ENCODE results near the gene MYEOV. TPM values are rescaled to one million over a fixed set of nuclear protein-coding genes. Genes with fewer than 3 reads are reported as not detected.

Gene MYEOV
- total RNA-seq, 2 experiments from 2014 or later = not detected

- no peak for ATAC-seq
- CTCF ChIA-PET = no interaction called here
- peak; percentile 28 for DNase-seq
These were observed 33.8 kb downstream of the MYEOV start for GRCh38 chr11:69327741-69328191.

DNA sequence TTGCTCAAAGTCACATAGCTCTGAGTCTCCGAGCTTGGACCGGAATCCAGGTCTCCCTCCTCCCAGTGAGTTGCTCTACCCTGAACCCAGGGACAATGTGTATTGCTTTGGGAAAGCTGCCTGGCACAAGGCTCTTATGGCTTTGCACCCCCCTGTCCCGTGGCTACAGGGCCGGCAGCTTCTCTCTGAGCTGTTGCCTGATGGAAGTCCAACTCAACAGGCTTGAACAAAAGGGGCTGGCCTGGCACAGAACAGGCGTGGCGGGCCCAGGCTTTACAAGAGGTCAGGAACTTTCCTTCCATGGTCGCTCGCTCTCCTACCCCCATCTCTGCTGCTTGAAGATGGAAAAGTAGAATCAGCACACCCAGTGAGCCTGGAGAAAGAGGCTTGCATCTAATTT, 34.3 kb downstream of the MYEOV start:
- CTCF ChIA-PET = no interaction called here
- ATAC-seq (no peak), DNase-seq (no peak)
- peaks cover 22% of the 10 kb centered on the region for H3K27me3 Mint-ChIP-seq
- H3K4me1 Mint-ChIP-seq = no peaks in the 10 kb centered on the region
- no peak overlapping the region for H3K27ac Mint-ChIP-seq
- H3K4me3 Mint-ChIP-seq = no peak overlapping the region
- no peaks in the 10 kb centered on the region for H3K36me3 Mint-ChIP-seq
- no peaks in the 10 kb centered on the region for H3K9me3 Mint-ChIP-seq (ENCODE audit: low read depth)

More at GRCh38 chr11:69327741-69328191, 33.8 kb downstream of the MYEOV start:
- no peak overlapping the region for H3K27ac Mint-ChIP-seq
- peaks cover 17% of the 10 kb centered on the region for H3K27me3 Mint-ChIP-seq
- no peaks in the 10 kb centered on the region for H3K36me3 Mint-ChIP-seq
- no peaks in the 10 kb centered on the region for H3K4me1 Mint-ChIP-seq
- no peak overlapping the region for H3K4me3 Mint-ChIP-seq
- no peaks in the 10 kb centered on the region for H3K9me3 Mint-ChIP-seq (ENCODE audit: low read depth)

GRCh38 chr11:69329581-69329980, 35.6 kb downstream of the MYEOV start:
- Mint-ChIP-seq H3K27me3 (peaks cover 23% of the 10 kb centered on the region), H3K27ac (no peak overlapping the region), H3K4me3 (no peak overlapping the region), H3K36me3 (no peaks in the 10 kb centered on the region), H3K4me1 (no peaks in the 10 kb centered on the region), H3K9me3 (ENCODE audit: low read depth) (no peaks in the 10 kb centered on the region)
- no peak for ATAC-seq
- CTCF ChIA-PET = no interaction called here
- no peak for DNase-seq

GRCh38 chr11:69330330-69330729, 36.4 kb downstream of the MYEOV start:
- no peak overlapping the region for H3K4me3 Mint-ChIP-seq
- CTCF ChIA-PET = no interaction called here
- ATAC-seq = no peak

DNA sequence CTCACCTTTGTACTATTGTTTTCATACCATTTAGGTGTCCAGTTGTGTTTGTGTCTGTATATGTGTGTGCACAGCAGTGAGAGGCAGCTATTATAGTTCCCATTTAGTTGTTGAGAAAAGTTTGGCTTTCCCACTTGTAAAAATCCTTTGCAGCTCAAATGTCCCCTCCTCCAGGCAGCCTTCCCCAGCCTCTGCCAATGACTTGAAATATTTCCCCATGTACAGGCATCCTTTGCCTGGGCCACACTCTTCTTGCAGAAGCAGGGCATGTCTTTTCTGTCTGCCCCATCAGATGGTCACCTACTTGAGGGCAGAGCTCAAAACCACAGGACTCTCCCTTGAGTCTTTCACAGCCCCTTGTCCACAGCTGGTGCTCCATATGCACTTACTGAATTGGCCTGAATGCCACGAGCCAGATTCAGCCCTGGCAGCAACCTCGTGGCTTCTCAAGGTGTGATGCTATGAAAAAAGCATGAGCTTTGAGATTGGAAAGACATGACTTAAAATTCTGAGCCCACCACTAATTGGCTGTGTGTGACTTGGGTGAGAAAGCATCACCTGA, 39.3 kb downstream of the MYEOV start:
- Mint-ChIP-seq H3K27ac (no peak overlapping the region), H3K4me1 (peaks cover 24% of the 10 kb centered on the region), H3K36me3 (no peaks in the 10 kb centered on the region), H3K4me3 (no peak overlapping the region), H3K9me3 (ENCODE audit: low read depth) (no peaks in the 10 kb centered on the region), H3K27me3 (peaks cover 23% of the 10 kb centered on the region)
- ATAC-seq (no peak), DNase-seq (no peak)
- CTCF ChIA-PET = no interaction called here

More at GRCh38 chr11:69330330-69330729, 36.4 kb downstream of the MYEOV start:
- no peak for DNase-seq
- H3K27ac Mint-ChIP-seq = no peak overlapping the region
- no peaks in the 10 kb centered on the region for H3K9me3 Mint-ChIP-seq (ENCODE audit: low read depth)
- peaks cover under 1% of the 10 kb centered on the region for H3K4me1 Mint-ChIP-seq
- H3K36me3 Mint-ChIP-seq = no peaks in the 10 kb centered on the region
- peaks cover 23% of the 10 kb centered on the region for H3K27me3 Mint-ChIP-seq

DNA sequence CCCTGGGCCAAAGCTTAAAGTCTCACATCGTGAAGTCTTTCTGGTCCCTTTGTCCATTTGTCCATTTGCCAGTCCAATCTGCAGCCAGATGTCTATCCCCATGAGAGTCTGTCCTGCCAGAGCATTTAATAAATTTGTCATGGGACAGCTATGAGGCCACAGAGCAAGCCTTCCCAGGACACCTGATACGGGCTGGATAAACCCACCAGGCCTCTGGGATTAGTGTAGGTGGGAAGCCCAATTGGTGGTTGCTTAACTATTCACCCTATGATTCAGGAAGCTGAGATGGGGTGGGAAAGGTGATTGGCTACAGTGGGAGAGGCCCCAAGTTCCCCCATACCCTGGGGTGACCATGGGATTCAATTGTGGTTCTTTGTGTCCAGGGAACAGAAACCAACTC, 39.9 kb downstream of the MYEOV start:
- Mint-ChIP-seq H3K27me3 (peaks cover 23% of the 10 kb centered on the region), H3K4me1 (peaks cover 27% of the 10 kb centered on the region), H3K27ac (no peak overlapping the region), H3K36me3 (no peaks in the 10 kb centered on the region), H3K9me3 (ENCODE audit: low read depth) (no peaks in the 10 kb centered on the region), H3K4me3 (no peak overlapping the region)
- CTCF ChIA-PET = no interaction called here
- ATAC-seq (no peak), DNase-seq (peak; percentile 26)

DNA sequence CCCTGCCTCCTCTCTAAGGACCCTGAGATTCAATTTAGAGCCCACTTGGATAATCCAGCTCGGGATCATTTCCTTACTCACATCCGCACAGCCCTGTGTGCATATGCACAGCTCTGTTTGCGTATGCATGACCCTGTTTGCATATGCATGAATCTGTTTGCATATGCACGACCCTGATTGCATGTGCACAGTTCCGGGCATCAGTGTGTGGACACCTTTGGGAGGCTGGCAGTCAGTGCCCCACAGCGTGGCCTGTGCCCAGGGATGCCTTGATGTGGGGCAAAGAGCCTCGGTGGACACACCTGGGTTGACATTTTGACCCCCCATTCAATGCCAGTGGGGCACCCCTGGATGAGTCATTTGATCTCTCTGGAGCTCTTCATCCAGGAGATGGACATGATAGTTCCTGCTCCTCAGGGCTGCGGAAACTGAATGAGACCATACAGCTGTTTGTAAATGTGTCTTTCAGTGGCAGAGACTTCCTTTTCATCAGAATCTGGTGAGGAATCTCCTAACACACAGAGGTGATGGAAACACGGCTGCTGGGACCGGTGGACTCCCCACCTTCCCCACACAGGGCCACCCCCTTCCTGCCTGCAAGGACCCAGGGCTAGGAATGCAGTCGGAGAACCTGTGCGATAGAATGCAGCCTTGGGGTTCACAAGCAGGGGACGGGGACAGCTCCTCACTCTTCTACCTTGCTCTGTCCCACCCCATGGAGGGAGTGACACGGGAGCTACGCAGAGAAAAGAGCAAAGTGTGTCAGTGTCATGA, 41.2 kb downstream of the MYEOV start:
- Mint-ChIP-seq H3K27ac (no peak overlapping the region), H3K27me3 (peaks cover 20% of the 10 kb centered on the region), H3K36me3 (no peaks in the 10 kb centered on the region), H3K4me3 (no peak overlapping the region), H3K4me1 (peaks cover 28% of the 10 kb centered on the region), H3K9me3 (ENCODE audit: low read depth) (peaks cover 3% of the 10 kb centered on the region)
- CTCF ChIA-PET = no interaction called here
- ATAC-seq (no peak), DNase-seq (peak; percentile 29)

GRCh38 chr11:69335781-69336405, 41.9 kb downstream of the MYEOV start:
- Mint-ChIP-seq H3K9me3 (ENCODE audit: low read depth) (peaks cover 3% of the 10 kb centered on the region), H3K27me3 (peaks cover 14% of the 10 kb centered on the region), H3K4me1 (peaks cover 28% of the 10 kb centered on the region), H3K27ac (no peak overlapping the region), H3K4me3 (no peak overlapping the region), H3K36me3 (no peaks in the 10 kb centered on the region)
- DNase-seq (peak; percentile 35), ATAC-seq (no peak)
- CTCF ChIA-PET = no interaction called here

DNA sequence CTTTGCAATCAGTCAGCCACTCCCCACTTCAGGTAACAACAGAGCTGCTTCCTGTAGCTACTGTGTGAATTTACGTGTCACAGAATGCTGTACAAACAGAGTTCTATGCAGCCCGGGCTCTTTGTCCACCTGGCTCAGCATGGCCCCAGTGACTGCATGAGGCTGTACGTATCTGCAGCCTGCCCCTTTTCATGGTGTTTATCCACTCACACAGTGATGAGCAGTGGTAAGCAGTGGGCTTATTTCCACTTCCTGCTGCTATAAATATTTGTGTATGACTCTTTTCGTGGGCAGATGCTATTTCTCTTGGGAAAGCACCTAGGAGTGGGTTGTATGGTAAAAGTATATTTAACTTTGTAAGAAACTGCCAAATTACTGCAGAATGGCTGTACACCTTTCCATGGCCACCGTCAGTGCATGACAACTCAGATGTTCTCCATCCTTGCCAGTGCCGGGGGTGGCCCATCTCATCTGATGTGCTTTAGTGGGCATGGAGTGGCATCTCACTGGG, 43.3 kb downstream of the MYEOV start:
- DNase-seq (peak; percentile 53), ATAC-seq (peak; percentile 75)
- Mint-ChIP-seq H3K36me3 (no peaks in the 10 kb centered on the region), H3K9me3 (ENCODE audit: low read depth) (peaks cover 3% of the 10 kb centered on the region), H3K27me3 (peaks cover 8% of the 10 kb centered on the region), H3K4me3 (no peak overlapping the region), H3K27ac (no peak overlapping the region), H3K4me1 (peaks cover 28% of the 10 kb centered on the region)
- CTCF ChIA-PET = interaction anchor here (0.9 kb wide), 1 partner anchor 82 kb away, joined by 3 read pairs; no protein-coding TSS in a partner anchor

DNA sequence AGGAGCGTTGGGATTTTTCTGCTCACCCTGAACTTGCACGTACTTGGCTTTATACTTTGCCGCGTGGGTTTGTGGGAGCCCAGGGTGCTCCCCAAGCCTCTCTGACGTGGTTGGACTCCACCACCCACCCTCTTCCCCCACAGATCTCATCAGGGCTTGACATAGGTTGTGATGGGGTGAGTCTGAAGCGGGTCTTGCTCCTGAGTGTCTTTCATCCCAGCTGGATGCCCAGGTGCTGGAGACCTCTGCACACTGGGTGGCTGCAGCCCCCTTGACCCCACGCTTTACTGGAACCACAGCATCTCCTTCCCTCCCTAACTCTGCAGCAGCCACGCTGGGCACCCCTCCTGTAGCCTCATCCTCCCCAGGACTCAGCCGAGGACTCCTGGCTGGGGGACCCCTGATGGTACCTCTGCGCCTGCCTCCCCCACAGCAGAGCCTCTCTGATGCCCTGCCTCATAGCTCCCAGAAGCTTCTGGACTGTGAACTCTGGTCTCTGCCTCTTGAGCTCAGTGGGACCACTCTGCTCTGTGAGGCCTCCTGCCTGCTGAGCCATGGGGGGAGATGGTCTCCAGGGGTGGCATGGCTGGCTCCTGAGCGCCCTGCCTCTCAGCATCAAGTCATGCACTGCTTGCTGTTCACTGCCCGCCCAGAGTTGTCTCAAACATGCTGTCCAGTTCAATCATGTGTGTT, 45.2 kb downstream of the MYEOV start:
- Mint-ChIP-seq H3K27ac (no peak overlapping the region), H3K4me1 (peaks cover 28% of the 10 kb centered on the region), H3K27me3 (no peaks in the 10 kb centered on the region), H3K36me3 (no peaks in the 10 kb centered on the region), H3K4me3 (no peak overlapping the region), H3K9me3 (ENCODE audit: low read depth) (peaks cover 3% of the 10 kb centered on the region)
- ATAC-seq (no peak), DNase-seq (no peak)
- CTCF ChIA-PET = no interaction called here

DNA sequence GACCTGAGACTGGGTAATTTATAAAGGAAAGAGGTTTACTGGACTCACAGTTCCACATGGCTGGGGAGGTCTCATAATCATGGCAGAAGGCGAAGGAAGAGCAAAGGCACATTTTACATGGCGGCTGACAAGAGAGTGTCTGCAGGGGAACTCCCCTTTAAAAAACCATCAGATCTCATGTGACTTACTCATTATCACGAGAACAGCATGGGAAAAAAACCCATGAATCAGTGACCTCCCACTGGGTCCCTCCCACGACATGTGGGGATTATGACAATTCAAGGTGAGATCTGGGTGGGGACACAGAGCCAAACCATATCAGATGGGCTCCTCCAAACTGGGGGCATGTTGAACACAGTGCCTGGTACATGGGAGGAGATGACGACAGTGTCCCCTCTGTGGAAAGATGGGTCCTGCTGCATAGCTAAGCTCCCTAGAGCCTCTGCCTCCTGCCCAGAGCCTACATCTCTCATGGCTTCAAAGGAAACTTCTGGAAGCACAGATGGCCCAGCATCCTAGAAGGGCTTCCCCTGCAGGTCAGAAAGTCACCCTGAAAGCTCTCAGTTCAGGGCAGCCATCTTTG, 46.1 kb downstream of the MYEOV start:
- Mint-ChIP-seq H3K27ac (no peak overlapping the region), H3K4me1 (peaks cover 28% of the 10 kb centered on the region), H3K4me3 (no peak overlapping the region), H3K9me3 (ENCODE audit: low read depth) (peaks cover 3% of the 10 kb centered on the region), H3K27me3 (no peaks in the 10 kb centered on the region), H3K36me3 (no peaks in the 10 kb centered on the region)
- DNase-seq (no peak), ATAC-seq (no peak)
- CTCF ChIA-PET = no interaction called here

GRCh38 chr11:69342588-69343330, 48.8 kb downstream of the MYEOV start:
- no peak for DNase-seq
- no peak for ATAC-seq
- Mint-ChIP-seq H3K4me3 (no peak overlapping the region), H3K27me3 (peaks cover 8% of the 10 kb centered on the region), H3K9me3 (ENCODE audit: low read depth) (peaks cover 3% of the 10 kb centered on the region), H3K36me3 (no peaks in the 10 kb centered on the region), H3K27ac (no peak overlapping the region), H3K4me1 (peaks cover 7% of the 10 kb centered on the region)
- CTCF ChIA-PET = no interaction called here
